Loucy (cell line): ENCODE data around the gene DMXL1.

Experiments
- CTCF ChIP-seq: fragments of 200-600 bp; sonication (generic); conservative IDR thresholded peaks from 2 replicates; pipeline ENCODE4 v1.5.1; 2014; ENCODE audit warnings: mild to moderate bottlenecking, antibody characterized with exemption, low read length
- EZH2phosphoT487 ChIP-seq: fragments of 200-600 bp; IDR thresholded peaks from 2 replicates; pipeline ENCODE4 v1.6.1; 2018; ENCODE audit warnings: antibody characterized with exemption, mild to moderate bottlenecking, moderate library complexity, borderline replicate concordance

GRCh38 chr5:119239119-119239417 is 168.2 kb downstream of the DMXL1 start:
- TF ChIP-seq CTCF: no peak
- TF ChIP-seq EZH2phosphoT487: no peak
